Nephron (organoid): Measurements from ENCODE around the gene RADIL.

ENCODE experiments used
- H3K27ac Mint-ChIP-seq, 3 experiments: 2 replicates each; pipeline ENCODE4 v1.8.0; 2020; ENCODE audit warnings: mixed read lengths in 3 of 3, mild to moderate bottlenecking in 2 of 3, moderate library complexity in 1 of 3
- H3K27me3 Mint-ChIP-seq: 2 replicates; pipeline ENCODE4 v1.8.0; 2021; ENCODE audit warnings: low read depth, mild to moderate bottlenecking, moderate library complexity, mixed read lengths
- H3K36me3 Mint-ChIP-seq: 2 replicates; pipeline ENCODE4 v1.8.0; 2020; ENCODE audit warnings: low read depth, mixed read lengths
- H3K4me1 Mint-ChIP-seq: 2 replicates; pipeline ENCODE4 v1.8.0; 2020; ENCODE audit warnings: mixed read lengths
- H3K4me3 Mint-ChIP-seq, 3 experiments: 2 replicates each; pipeline ENCODE4 v1.8.0; 2020; ENCODE audit warnings: mild to moderate bottlenecking in 3 of 3, mixed read lengths in 3 of 3, moderate library complexity in 2 of 3
- H3K9me3 Mint-ChIP-seq: 2 replicates; pipeline ENCODE4 v1.8.0; 2020; ENCODE audit warnings: mixed read lengths
- CTCF ChIP-seq, 3 experiments: fragments of 200-600 bp; sonication (generic); IDR thresholded peaks; one replicate each; pipeline ENCODE4 v1.5.0; 2021; ENCODE audit warnings: antibody characterized with exemption in 3 of 3; ENCODE audit not compliant: unreplicated experiment in 3 of 3

The RADIL gene

GRCh38 chr7:4825081-4825480, 58.4 kb downstream of the RADIL start:
- no peak for TF ChIP-seq CTCF (IDR thresholded peaks at IDR 0.05; ENCODE audit: unreplicated experiment in 3 of 3)
- H3K9me3 Mint-ChIP-seq = no peaks in the 10 kb centered on the region
- H3K36me3 Mint-ChIP-seq = no peaks in the 10 kb centered on the region
- H3K4me3 Mint-ChIP-seq = no peak overlapping the region
- peaks cover 5% of the 10 kb centered on the region for H3K27me3 Mint-ChIP-seq
- no peak overlapping the region for H3K27ac Mint-ChIP-seq
- no peaks in the 10 kb centered on the region for H3K4me1 Mint-ChIP-seq

DNA sequence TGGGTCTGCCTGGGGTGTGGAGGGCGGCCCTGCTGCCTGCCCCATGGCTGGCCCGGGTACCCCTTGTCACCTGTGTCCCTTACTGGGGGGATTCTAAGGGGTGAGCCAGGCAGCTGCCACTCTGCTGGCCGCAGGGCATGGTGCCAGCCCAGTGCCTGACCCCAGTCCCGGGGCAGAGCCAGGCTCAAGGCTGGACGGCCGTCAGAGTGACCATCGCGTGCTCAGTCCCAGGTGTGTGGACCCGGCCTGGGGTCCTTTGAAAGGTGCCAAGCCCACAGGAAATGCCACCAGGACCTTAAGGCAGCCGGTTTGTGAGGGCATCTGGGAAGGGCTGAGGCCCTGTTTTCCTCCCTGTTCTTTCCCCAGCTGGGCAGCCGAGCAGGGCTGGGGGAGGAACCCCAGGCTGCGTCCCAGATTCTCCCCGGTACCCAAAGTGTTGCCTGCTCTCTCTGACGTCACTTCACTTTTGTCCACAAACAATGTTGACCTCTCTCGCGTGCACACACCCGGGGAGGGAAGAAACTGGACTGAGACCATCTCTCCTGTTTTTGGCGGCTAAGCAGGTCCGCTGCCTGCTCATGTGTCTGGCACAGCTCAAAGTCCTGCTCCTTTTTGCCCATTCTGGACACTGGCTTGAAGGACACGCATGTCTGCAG, 59.3 kb downstream of the RADIL start:
- Mint-ChIP-seq H3K27me3 (peaks cover 5% of the 10 kb centered on the region), H3K4me1 (peaks cover 5% of the 10 kb centered on the region), H3K27ac (no peak overlapping the region), H3K4me3 (no peak overlapping the region), H3K36me3 (no peaks in the 10 kb centered on the region), H3K9me3 (no peaks in the 10 kb centered on the region)
- TF ChIP-seq CTCF (IDR thresholded peaks at IDR 0.05; ENCODE audit: unreplicated experiment in 3 of 3) = no peak

DNA sequence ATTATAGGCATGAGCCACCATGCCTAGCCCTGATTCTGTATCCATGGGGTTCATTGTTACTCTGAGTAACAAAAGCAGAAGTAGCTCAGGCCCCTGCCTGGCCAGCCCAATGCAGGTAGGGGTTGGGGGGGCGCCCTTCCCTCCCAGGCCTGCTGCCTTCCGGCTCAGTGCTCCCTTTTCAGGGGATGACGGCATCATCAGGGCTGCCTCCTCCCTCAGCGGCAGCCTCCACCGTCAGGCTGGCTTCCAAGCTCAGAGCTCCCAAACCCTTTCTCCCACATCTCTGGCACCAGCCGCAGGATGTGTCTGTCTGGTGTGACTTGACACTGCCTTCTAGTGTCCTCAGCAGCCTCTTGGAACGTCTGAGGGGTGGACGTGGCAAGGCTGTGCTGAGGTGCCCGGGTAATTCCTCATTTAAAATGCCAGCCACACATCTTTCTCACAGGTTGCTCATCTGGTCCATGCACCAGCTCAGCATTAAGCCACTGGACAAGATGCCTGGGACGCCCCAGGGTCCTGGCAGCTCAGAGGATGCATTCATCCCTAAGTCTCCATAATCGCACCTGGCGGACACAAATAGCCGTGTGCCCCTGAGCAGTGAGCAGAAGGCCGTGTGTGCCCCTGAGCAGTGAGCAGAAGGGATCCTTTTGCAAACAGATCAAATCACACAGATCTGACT, 59.9 kb downstream of the RADIL start:
- no peak overlapping the region for H3K4me3 Mint-ChIP-seq
- H3K36me3 Mint-ChIP-seq = no peaks in the 10 kb centered on the region
- H3K27me3 Mint-ChIP-seq = peaks cover 5% of the 10 kb centered on the region
- H3K9me3 Mint-ChIP-seq = no peaks in the 10 kb centered on the region
- no peak for TF ChIP-seq CTCF (IDR thresholded peaks at IDR 0.05; ENCODE audit: unreplicated experiment in 3 of 3)
- no peak overlapping the region for H3K27ac Mint-ChIP-seq
- H3K4me1 Mint-ChIP-seq = peaks cover 5% of the 10 kb centered on the region

DNA sequence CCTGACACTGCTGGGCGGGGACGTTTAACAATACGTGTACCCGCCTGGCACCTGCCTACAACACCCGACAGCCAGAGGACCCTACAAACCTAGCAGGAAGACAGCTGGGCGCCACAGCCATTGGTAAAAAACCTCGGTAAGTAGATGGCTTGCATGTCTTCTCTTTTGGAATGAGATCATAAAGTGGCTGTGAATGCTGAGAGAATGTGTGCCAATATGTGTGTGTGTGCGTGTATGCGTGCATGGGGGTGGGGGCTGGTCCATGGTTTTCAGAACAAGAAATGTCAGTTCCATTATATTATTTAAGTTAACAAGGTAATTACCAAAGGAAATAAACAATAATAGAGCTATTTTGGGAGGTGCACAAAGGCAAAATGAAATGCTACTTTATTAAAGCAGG, 60.8 kb downstream of the RADIL start:
- peaks cover 5% of the 10 kb centered on the region for H3K27me3 Mint-ChIP-seq
- no peak overlapping the region for H3K27ac Mint-ChIP-seq
- TF ChIP-seq CTCF (IDR thresholded peaks at IDR 0.05; ENCODE audit: unreplicated experiment in 3 of 3) = no peak
- H3K4me3 Mint-ChIP-seq = no peak overlapping the region
- no peaks in the 10 kb centered on the region for H3K36me3 Mint-ChIP-seq
- peaks cover 5% of the 10 kb centered on the region for H3K4me1 Mint-ChIP-seq
- H3K9me3 Mint-ChIP-seq = no peaks in the 10 kb centered on the region

GRCh38 chr7:4820967-4821471, 62.5 kb downstream of the RADIL start:
- no peak for TF ChIP-seq CTCF (IDR thresholded peaks at IDR 0.05; ENCODE audit: unreplicated experiment in 3 of 3)
- Mint-ChIP-seq H3K4me3 (no peak overlapping the region), H3K4me1 (peaks cover 5% of the 10 kb centered on the region), H3K27me3 (peaks cover 5% of the 10 kb centered on the region), H3K27ac (peak overlapping the region in 1 of 3 experiments; percentile 64), H3K36me3 (no peaks in the 10 kb centered on the region), H3K9me3 (no peaks in the 10 kb centered on the region)
